Bone marrow (tissue), 2 donors: Measurements from ENCODE around the gene ZNF736.
A peak's percentile ranks its signal among the peaks of the same experiment; 100 is the strongest.
"Not testable (repeated sequence)": the region's sequence is repeated elsewhere in the genome, so short reads cannot be mapped to it uniquely, and the experiment has no call there.

Experiments
- DNase-seq, 2 donors: peaks; one replicate each; lab custom pipeline; 2025; lab: John Stamatoyannopoulos, UW

The ZNF736 gene

DNA sequence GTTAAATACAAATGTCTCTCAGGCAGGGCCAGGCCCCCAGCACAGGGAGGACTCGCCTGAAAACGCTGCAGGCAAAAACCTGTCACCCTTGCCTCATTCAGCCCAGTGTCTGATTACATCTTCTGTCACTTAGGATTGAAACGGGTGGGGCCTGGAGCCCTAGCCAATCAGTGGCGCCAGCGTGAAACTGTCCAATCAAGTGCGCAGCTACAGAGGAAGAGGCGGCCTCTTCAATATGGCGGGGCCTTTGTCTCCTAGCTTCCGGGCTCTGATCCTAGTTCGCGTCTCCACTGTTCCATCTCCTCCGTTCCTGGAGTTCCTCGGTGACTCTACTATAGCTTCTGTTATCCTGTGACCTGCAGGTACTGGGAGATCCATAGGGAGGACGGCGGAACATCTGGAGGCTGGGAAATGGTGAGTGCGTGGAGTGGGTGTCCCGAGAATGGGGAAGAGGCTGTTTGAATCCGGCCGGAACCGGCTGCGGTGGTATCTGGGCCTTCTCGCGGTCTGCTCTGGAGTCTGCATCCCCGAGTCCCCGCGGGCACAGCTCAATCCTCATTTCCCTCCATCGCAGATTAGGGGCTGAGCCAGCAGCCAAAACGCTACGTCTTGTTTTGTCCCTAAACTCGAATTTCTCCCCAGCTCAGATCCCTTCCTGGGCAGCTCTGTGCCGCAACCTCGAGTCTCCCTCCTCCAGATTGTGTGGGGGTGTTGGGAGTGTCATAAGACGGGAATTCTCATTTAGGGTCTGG is at the start of gene ZNF736:
TSS of gene ZNF736 (plus strand) at position 222 of the 752 bp plus-strand sequence. CDS start at position 412, 190 bp downstream.
- DNase-seq = peak; percentile 73 to 91

DNA sequence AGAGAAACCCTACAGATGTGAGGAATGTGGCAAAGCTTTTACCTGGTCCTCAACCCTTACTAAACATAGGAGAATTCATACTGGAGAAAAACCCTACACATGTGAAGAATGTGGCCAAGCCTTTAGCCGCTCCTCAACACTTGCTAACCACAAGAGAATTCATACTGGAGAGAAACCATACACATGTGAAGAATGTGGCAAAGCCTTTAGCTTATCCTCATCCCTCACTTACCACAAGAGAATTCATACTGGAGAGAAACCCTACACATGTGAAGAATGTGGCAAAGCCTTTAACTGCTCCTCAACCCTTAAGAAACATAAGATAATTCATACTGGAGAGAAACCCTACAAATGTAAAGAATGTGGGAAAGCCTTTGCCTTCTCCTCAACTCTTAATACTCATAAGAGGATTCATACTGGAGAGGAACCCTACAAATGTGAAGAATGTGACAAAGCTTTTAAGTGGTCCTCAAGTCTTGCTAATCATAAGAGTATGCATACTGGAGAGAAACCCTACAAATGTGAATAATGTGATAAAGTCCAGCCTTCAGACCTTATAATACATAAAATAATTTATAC is 47.3 kb upstream of the ZNF736 start:
- no peak for DNase-seq

DNA sequence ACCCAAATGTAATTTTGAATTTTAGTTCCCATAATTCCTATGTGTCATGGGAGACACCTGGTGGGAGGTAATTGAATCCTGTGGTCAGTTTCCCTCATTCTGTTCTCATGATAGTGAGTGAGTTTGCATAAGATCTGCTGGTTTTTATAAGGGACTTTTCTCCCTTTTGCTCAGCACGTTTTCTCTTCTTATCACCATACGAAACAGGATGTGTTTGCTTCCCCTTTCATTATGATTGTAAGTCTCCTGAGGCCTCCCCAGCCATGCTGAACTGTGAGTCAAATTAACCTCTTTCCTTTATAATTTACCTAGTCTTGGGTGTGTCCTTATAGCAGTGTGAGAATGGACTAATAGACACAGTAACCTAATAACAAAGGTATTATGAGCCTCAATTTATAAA is 36.1 kb upstream of the ZNF736 start:
- no peak for DNase-seq

DNA sequence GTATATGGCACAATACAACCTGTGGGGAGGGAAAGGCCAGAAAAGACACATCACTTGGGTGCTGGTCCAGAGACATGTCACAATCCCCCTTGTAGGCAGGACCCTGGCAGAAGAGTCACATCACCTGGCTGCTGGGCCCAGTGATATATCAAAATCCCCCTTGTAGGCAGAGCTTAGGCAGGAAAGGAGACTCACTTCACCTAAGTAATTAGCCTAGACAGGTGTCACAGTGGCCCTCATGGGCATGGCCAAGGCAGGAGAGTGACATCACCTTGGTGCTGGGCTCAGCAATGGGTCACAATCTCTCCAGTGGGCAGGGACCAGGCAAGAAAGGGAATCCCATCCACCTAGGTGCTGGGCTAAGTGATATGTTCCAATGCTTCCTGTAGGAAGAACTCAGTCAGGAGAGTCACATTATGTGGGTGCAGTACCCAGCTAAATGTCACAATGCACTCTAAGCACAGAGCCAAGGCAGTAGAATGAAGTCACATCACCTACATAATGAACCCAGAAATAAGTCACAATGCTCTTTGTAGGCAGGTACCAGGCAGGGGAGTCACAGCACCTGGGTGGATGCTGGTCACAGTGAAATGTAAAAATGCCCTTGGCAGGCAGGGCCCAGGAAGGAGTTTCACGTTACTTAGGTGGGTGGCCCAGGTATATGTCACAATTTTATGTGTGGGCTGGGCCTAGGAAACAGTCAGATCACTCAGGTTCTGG is 18.9 kb upstream of the ZNF736 start:
- no peak for DNase-seq

DNA sequence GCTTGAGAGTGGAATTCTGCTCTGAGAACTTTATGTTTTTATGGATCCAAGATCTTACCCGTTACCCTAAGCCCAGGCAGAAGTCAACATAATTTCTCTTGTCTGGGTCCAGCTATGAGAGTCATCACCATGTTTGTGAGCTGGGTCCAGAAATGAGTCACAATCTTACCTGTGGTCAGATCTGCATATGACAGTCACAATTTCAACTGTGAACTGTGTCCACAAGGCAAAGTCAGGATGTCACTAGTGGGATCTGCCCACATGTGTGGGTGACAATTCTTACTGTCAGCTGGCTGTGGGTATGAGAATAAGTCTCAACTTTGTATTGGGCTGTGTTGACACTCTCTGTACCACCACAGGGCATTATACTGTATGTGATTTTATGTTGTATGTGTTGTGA is 16.3 kb upstream of the ZNF736 start:
- not testable (repeated sequence) for DNase-seq

DNA sequence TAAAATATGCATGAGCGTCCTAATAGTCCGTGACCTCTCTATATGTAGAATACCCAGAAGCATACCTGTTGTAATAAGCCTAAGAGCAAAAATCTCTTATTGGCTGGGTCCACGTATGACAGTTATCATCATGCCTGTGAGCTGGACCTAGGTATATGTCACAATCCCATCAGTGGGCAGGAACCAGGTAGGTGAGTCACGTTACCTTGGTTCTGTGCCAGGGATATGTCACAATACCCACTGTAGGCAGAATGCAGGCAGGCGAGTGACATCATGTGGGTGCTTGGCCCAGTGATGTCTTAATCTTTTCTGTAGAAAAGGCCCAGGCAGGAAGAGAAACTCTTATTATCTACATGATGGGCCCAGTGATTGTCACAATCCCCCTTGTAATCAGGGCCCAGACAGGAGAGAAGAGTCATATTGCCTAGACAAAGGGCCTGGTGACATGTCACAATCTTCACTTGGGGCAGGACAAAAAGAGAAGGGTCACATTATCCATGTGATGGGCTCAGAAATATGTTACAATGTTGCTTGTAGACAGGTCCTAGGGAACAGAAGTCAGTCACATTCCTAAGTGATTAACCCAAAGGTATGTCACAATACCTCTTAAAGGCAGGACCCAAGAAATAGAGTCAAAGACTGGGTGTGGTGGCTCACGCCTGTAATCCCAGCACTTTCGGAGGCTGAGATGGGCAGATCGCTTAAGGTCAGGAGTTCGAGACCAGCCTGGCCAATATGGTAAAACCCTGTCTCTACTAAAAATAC is 12.9 kb upstream of the ZNF736 start:
- DNase-seq = no peak

DNA sequence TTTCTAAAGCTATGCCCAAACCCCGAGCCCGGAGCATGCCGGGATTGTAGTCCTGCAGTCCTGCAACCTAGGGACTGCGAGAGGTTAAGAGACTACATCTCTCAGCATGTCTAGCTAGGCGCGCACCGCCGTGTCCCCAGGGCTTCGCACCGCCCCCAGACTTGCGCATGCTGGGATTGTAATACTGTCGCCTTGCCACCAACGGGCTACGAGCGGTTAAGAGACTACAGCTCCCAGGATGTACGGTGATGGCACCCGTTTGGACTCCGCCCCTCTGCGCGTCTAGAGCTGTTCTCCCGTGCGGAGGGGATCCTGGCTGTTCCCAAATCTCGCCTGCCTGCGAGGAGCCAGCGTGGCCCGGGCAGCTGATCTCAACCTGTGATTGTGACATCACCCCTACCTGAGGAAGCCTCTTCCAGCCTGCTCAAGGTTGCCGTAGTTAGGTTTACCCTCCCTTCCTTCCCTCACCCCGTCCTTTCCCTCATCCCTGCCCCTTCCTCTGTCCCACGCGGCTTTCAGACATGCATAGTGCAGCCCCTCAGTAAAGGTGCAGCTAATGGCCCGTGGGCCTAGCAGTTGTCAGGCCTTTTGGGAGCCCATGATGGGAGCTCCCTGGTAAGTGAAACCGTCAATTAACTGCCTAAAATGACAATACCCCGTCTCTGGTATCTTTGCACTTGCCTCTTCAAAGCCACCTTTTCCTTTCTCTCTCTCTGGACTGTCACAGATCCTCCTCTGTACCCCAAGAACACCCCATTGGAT is 6.3 kb upstream of the ZNF736 start:
- peak; percentile 45 to 85 for DNase-seq

DNA sequence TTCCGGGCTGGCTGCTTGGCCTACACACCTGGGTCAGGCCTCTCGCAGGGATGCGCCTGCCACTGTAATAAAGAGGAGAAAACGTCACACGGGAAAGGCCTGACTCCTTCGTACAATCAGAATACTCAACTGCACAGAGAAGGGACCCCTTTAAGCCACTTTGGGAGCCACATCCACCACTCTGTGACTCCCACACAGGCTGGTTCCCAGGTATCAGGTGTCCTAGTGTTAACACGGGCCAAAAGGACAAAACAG is 5.8 kb upstream of the ZNF736 start:
- no peak for DNase-seq

DNA sequence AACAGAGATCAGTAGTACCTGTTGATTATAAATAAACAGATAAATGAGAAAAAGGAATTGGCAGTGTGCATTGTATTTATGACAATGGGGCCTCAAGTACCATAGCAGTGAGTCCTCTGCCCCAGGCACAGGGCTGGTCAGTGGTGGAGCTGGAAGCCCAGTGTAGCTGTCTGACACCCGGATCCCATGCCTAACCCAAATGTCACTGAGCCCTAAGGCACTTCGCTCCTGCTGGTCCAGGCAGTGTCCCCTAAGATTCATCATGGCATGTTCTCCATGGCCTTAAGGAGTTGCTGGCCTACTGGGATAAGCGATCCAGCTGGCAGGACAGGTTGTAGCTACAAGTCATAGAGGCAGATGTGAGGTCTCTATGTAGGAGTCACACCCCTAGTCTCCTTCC is 3.3 kb upstream of the ZNF736 start:
- DNase-seq = no peak

DNA sequence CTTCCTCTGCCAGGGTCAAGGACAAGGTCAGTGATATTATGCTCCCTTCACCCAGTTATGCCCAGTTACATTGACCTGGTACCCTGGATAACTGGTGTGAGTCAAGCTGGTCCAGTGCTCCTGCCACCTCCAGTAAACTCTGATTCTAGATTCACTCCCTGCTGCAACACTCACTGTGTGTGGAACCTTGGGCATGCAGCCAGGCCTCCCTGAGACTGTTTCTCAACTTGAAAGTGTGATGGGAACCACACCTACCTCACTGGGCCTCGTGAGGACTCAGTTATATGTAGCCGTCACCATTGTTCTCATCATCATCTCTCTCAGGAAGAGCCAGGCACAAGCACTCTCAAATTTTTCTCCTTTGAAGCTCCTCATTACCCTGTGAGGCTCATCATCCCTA is 935 bp upstream of the ZNF736 start:
- DNase-seq = no peak

DNA sequence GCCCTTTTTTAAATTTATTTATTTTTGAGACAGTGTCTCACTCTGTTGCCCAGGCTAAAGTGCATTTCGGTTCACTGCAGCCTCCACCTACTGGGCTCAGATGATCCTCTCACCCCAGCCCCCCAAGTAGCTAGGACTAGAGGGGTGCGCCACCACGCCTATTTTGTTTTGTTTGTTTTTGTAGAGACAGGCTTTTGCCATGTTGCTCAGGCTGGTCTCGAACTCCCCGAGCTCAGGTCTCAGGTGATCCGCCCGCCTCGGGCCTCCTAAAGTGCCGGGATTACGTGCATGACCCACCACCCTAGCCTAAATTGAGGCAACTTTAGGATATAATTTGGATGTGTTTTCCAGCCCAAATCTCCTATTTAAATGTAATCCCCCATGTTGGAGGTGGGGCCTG is 805 bp downstream of the ZNF736 start:
- DNase-seq = no peak

DNA sequence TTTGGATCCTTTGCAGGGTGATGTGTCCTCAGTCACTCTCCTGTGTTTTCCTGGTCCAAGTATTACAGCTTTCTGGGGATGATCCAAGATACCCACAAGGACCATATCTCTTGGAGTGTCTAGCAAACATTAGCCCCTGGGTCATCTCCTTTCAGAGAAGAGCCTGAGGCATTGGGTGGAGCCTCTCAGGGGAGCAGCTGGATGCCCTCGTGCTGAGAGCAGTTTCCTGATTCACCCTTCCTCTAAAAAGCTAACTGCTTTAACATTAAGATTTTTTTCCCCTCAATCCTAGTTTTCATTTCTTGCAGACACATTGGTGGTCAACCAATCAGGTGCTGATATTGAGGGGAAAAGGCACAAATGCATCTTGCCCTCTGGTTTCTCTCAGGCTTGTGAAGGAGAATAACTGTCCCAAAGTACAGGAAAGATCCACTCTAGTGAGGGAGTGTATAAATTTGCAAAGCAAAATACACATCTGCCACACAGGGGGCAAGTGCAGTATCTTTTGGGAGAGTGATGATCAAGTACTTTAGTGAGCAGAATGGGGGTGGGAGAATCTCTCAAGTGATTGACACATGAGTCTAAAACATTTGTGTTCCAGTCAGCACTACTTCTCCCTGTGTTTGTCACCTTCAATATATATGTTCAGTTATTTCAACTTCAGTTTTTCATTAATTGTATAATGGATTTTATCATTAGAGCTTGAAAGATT is 2.4 kb downstream of the ZNF736 start:
- not testable (repeated sequence) for DNase-seq

DNA sequence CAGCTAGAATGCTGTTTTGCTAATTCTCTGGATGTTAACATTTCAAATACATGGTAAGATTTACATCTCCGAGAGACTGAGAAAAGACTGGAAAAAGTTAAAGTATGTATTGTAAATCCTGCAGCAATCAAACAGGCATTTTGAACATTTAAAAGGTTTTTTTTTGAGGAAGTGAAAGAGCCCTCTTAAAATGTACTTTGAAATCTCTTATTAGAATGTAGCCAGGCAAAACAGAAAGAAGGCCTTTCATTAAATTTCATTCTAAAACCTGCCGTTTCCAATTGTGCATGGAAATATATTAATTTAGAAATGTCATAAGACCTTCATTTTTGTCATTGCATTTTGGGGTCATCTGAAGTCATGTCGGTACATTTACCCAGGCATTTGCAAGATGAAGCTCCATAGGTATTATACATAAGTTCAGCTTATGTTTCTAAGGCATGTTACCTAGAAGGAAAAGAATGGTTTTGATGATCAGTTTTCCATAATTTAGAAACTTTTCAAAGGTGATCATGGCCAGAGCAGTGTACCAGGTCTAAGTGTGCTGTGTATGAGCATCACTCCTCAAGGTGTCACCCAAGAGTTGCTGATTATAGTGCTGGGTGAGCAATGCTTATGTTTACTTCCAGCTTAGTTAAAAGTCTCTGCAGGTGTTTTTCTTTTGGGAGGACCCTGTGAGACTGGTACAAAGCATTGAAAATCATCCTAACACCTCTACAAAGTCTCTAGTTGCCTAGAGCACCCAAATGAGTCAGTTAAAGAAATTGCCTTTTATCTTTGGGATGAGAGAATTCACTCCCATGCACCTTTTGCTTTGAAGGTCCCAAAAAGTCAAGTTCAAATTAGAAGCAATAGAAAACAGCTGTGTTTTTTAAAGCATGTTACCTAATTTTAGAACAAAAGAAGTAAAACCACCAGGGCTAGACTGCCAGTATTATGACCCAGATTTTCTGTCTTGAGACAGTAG is 7.1 kb downstream of the ZNF736 start:
- no peak for DNase-seq

DNA sequence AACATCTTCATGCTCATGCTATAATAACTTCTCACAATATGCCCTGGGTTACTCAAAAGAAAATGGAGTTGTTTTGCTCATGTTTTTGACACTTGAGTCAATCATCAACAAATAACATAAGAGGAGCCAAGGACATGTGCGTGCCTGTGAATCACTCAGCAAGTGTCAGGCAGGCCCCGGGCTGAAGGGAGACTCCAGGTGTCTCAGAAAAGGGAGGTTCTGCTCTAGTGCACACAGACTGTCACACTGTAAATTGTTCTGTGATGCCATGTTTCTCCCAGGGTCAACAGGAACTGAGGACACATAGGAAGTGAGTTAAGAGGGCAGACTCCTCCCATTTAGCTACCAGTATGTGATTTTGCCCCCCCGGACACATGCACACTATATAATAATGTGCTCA is 10.4 kb downstream of the ZNF736 start:
- DNase-seq = not testable (repeated sequence)

DNA sequence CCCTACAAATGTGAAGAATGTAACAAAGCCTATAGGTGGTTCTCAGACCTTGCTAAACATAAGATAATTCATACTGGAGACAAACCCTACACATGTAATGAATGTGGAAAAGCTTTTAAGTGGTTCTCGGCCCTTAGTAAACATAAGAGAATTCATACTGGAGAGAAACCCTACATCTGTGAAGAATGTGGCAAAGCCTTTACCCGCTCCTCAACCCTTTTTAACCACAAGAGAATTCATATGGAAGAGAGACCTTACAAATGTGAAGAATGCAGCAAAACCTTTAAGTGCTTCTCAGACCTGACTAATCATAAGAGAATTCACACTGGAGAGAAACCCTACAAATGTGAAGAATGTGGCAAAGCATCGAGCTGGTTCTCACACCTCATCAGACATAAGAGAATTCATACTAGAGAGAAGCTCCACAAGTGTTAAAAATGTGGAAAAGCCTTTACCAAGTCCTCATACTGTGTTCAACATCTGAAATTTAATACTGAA is 35.0 kb downstream of the ZNF736 start:
- DNase-seq = not testable (repeated sequence)

DNA sequence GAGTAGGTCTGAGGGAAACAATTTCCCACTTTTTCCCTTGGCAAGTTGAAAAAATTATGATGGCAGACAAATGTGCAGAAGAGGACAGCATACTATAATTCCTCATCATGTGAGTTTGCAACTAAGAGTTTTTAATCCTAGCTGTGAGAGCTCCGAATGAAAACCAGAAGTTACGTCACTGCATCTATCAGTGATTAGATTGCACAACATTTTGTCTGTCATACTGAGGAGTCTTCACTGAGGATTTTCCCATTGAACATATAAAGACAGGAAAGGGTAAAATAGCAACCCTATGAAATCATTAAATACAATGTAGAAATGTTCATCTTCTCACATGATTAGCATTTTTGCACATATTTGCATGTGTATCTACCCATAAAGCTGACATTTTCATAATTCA is 45.8 kb downstream of the ZNF736 start:
- DNase-seq = no peak

DNA sequence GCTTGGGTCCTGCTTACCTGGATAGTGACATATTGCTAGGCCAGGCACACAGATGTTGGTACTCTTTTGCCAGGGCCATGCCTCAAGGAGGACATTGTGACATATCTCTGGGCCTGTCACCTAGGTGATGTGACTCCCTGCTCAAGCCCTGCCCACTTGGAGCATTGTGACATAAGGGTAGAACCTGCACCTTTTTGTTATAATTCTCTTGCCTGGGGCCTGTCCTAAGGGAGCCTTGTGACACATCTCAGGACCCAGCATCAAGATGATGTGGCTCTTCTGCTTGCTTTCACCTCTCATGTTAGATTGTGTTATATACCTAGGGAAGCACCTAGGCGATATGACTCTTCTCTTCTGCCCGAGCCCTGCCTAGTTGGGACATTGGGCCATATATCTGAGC is 57.4 kb downstream of the ZNF736 start:
- no peak for DNase-seq

DNA sequence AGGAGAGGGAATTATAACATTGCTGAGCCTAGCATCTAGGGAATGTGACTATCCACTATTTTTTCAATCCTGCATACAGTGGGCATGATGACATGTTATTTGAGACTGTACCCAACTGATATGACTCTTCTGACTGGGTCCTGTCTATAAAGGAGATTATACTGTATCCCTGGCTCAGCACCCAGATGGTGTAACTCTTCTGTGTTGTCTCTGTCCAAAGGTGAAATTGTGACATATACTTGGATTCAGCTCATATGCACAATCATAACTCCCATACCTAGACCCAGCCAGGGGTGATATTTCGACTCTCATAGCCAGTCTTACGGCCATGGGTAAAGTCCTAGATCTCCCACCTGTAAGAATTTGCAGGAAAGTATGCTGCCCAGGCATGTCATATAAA is 59.3 kb downstream of the ZNF736 start:
- DNase-seq = no peak

DNA sequence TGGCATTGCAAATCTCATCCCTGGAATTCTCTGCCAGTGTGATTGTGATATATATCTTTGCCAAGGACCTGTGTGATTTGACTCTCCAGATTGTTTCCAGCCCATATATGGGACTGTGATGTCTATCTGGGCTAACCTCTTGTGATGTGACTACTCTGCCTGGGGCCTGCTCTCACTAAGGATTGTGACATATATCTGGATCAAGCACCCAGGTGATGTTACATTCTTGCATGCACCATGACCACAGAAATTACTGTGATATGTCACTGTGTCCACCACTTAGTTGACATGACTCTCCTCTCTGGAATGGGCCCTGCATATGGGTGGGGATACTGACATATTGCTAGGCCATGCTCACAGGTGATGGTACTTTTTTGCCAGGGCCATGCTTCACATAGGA is 86.6 kb downstream of the ZNF736 start:
- DNase-seq = no peak
